ENCODE results near the gene KRTAP4-3.

DNA sequence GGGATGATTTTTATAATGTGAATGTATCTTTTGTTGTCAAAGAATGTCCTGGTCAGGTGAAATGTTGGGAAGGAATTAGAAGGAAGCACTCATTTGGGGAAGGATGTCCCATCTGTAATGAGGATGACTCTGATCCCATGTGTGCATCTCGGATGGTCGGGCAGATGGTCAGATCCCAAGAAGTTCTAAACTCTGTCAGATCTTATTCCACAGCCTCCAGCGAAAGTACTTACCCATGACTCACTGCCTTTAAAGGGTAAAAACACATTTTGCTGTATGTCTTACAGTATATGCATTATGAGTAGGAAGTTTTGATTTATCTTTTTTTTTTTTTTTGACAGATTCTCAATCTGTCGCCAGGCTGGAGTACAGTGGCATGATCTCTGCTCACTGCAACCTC, 49.3 kb downstream of the KRTAP4-3 start:
- TF ChIP-seq, protein P1, sequence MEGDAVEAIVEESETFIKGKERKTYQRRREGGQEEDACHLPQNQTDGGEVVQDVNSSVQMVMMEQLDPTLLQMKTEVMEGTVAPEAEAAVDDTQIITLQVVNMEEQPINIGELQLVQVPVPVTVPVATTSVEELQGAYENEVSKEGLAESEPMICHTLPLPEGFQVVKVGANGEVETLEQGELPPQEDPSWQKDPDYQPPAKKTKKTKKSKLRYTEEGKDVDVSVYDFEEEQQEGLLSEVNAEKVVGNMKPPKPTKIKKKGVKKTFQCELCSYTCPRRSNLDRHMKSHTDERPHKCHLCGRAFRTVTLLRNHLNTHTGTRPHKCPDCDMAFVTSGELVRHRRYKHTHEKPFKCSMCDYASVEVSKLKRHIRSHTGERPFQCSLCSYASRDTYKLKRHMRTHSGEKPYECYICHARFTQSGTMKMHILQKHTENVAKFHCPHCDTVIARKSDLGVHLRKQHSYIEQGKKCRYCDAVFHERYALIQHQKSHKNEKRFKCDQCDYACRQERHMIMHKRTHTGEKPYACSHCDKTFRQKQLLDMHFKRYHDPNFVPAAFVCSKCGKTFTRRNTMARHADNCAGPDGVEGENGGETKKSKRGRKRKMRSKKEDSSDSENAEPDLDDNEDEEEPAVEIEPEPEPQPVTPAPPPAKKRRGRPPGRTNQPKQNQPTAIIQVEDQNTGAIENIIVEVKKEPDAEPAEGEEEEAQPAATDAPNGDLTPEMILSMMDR (IDR thresholded peaks at IDR 0.05): no peak
- TF ChIP-seq POLR2AphosphoS5 (IDR thresholded peaks at IDR 0.05) (no peak), EP300 (IDR thresholded peaks at IDR 0.05) (no peak)

Data from gastroesophageal sphincter (tissue), 3 donors.